Measurements from ENCODE around the gene SNAP23. TPM values are rescaled to one million over a fixed set of nuclear protein-coding genes. Genes with fewer than 3 reads are reported as not detected.
"Not testable (repeated sequence)": the region's sequence is repeated elsewhere in the genome, so short reads cannot be mapped to it uniquely, and the experiment has no call there.

Gene SNAP23
- total and polyA plus RNA-seq, 5 donors from 2014 or later = 54.0 to 86.5 (median 70.0) TPM

GRCh38 chr15:42549032-42549491 is 53.6 kb downstream of the SNAP23 start:
- DNase-seq (no peak), ATAC-seq (ENCODE audit: low read depth in 2 of 2) (peak; percentile 38 to 55)
- Mint-ChIP-seq H3K27me3 (peaks cover 4% of the 10 kb centered on the region), H3K36me3 (peaks cover 15% of the 10 kb centered on the region), H3K27ac (peak overlapping the region; percentile 98 to 100 (median 100)), H3K4me3 (peak overlapping the region; percentile 89 to 95 (median 92)), H3K9me3 (no peaks in the 10 kb centered on the region), H3K4me1 (peaks cover 31 to 81% (median 63%) of the 10 kb centered on the region in 4 donors)
- Histone ChIP-seq H3K4me1 (ENCODE audit: control insufficient read depth, insufficient read depth, low read length, poor library complexity, severe bottlenecking) (peaks cover 57% of the 10 kb centered on the region), H3K4me3 (ENCODE audit: low read depth, low read length) (peak overlapping the region; percentile 99), H3K9me3 (ENCODE audit: control insufficient read depth in 2 of 2, low read length in 2 of 2) (no peaks in the 10 kb centered on the region), H3K36me3 (ENCODE audit: control insufficient read depth, insufficient read depth, low read length) (peaks cover 8% of the 10 kb centered on the region), H3K27ac (ENCODE audit: insufficient read depth, low read length, poor library complexity, severe bottlenecking) (peak overlapping the region; percentile 82), H3K27me3 (ENCODE audit: control insufficient read depth, insufficient read depth, low read length) (no peaks in the 10 kb centered on the region)

GRCh38 chr15:42549741-42550392 is 54.4 kb downstream of the SNAP23 start:
- H3K36me3 Mint-ChIP-seq = peaks cover 13% of the 10 kb centered on the region
- no peaks in the 10 kb centered on the region for H3K9me3 Mint-ChIP-seq
- Histone ChIP-seq H3K9me3 (ENCODE audit: control insufficient read depth in 2 of 2, low read length in 2 of 2) (no peaks in the 10 kb centered on the region), H3K4me1 (ENCODE audit: control insufficient read depth, insufficient read depth, low read length, poor library complexity, severe bottlenecking) (peaks cover 50% of the 10 kb centered on the region), H3K4me3 (ENCODE audit: low read depth, low read length) (peak overlapping the region; percentile 64), H3K27ac (ENCODE audit: insufficient read depth, low read length, poor library complexity, severe bottlenecking) (no peak overlapping the region), H3K27me3 (ENCODE audit: control insufficient read depth, insufficient read depth, low read length) (no peaks in the 10 kb centered on the region), H3K36me3 (ENCODE audit: control insufficient read depth, insufficient read depth, low read length) (peaks cover 1% of the 10 kb centered on the region)
- ATAC-seq (ENCODE audit: low read depth in 2 of 2) (no peak), DNase-seq (no peak)
- H3K4me1 Mint-ChIP-seq = peaks cover 33 to 88% (median 66%) of the 10 kb centered on the region in 4 donors
- peak overlapping the region; percentile 74 to 98 (median 89) for H3K27ac Mint-ChIP-seq
- H3K4me3 Mint-ChIP-seq = peak overlapping the region; percentile 73 to 95 (median 84)
- H3K27me3 Mint-ChIP-seq = peaks cover 4% of the 10 kb centered on the region

- DNase-seq (no peak), ATAC-seq (ENCODE audit: low read depth in 2 of 2) (no peak)
- Mint-ChIP-seq H3K27ac (peak overlapping the region in 2 of 3 donors; percentile 44 to 67), H3K4me1 (peaks cover 21 to 67% (median 38%) of the 10 kb centered on the region in 4 donors), H3K4me3 (peak overlapping the region in 2 of 4 donors; percentile 46 to 80), H3K9me3 (no peaks in the 10 kb centered on the region), H3K27me3 (peaks cover 4% of the 10 kb centered on the region), H3K36me3 (peaks cover 3% of the 10 kb centered on the region)
- no peak overlapping the region for H3K27ac ChIP-seq (ENCODE audit: insufficient read depth, low read length, poor library complexity, severe bottlenecking)
- no peaks in the 10 kb centered on the region for H3K27me3 ChIP-seq (ENCODE audit: control insufficient read depth, insufficient read depth, low read length)
- peaks cover 20% of the 10 kb centered on the region for H3K4me1 ChIP-seq (ENCODE audit: control insufficient read depth, insufficient read depth, low read length, poor library complexity, severe bottlenecking)
- no peaks in the 10 kb centered on the region for H3K9me3 ChIP-seq (ENCODE audit: control insufficient read depth in 2 of 2, low read length in 2 of 2)
- peaks cover under 1% of the 10 kb centered on the region for H3K36me3 ChIP-seq (ENCODE audit: control insufficient read depth, insufficient read depth, low read length)
- no peak overlapping the region for H3K4me3 ChIP-seq (ENCODE audit: low read depth, low read length)
Observed at GRCh38 chr15:42553554-42553953, 58.1 kb downstream of the SNAP23 start.

DNA sequence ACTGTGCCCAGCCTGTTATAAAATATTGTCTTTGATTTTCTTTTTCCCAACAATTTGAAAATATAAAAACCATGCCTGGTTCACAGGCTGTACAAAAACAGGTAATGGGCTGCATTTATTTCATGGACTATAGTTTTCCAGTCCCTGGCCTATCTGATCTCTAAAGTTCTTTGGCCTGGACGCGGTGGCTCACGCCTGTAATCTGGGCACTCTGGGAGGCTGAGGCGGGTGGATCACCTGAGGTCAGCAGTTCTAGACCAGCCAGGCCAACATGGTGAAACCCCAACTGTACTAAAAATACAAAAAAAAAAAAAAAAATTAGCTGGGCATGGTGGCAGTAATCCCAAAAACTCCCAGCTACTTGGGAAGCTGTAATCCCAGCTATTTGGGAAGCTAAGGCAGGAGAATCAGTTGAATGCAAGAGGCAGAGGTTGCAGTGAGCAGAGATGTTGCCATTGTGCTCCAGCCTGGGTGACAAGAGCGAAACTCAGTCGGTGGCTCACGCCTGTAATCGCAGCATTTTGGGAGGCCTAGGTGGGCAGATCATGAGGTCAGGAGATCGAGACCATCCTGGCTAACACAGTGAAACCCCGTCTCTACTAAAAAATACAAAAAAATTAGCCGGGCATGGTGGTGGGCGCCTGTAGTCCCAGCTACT is 61.2 kb downstream of the SNAP23 start:
- Mint-ChIP-seq H3K27ac (peak overlapping the region in 1 of 3 donors; percentile 31), H3K4me1 (peaks cover 17 to 44% (median 24%) of the 10 kb centered on the region in 4 donors)
- peaks cover 30% of the 10 kb centered on the region for H3K36me3 ChIP-seq (ENCODE audit: control insufficient read depth, insufficient read depth, low read length)
- H3K4me3 Mint-ChIP-seq; H3K27ac ChIP-seq (ENCODE audit: insufficient read depth, low read length, poor library complexity, severe bottlenecking); H3K27me3 Mint-ChIP-seq; H3K9me3 ChIP-seq (ENCODE audit: control insufficient read depth in 2 of 2, low read length in 2 of 2); H3K4me3 ChIP-seq (ENCODE audit: low read depth, low read length); H3K4me1 ChIP-seq (ENCODE audit: control insufficient read depth, insufficient read depth, low read length, poor library complexity, severe bottlenecking); H3K36me3 Mint-ChIP-seq; ATAC-seq (ENCODE audit: low read depth in 2 of 2); H3K27me3 ChIP-seq (ENCODE audit: control insufficient read depth, insufficient read depth, low read length); DNase-seq; H3K9me3 Mint-ChIP-seq: not testable (repeated sequence)

DNA sequence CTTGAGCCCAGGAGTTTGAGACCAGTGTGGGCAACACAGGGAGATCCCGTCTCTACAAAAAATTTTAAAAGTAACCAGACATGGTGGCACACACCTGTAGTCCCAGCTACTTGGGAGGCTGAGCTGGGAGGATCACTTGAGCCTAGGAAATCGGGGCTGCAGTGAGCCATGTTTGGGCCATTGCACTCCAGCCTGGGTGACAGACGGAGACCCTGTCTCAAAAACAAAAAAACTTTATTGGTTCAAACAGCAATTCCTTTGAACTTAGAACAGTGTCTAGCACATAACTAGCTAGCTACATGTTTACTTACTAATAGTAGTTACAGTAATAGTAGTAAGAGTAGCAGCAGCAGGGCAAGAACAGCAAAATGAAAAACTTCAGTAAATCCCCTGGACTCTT is 63.3 kb downstream of the SNAP23 start:
- ATAC-seq (ENCODE audit: low read depth in 2 of 2) (no peak), DNase-seq (no peak)
- H3K9me3 Mint-ChIP-seq = no peaks in the 10 kb centered on the region
- Histone ChIP-seq H3K36me3 (ENCODE audit: control insufficient read depth, insufficient read depth, low read length) (peaks cover 43% of the 10 kb centered on the region), H3K4me3 (ENCODE audit: low read depth, low read length) (no peak overlapping the region), H3K9me3 (ENCODE audit: control insufficient read depth in 2 of 2, low read length in 2 of 2) (no peaks in the 10 kb centered on the region), H3K27me3 (ENCODE audit: control insufficient read depth, insufficient read depth, low read length) (no peaks in the 10 kb centered on the region), H3K27ac (ENCODE audit: insufficient read depth, low read length, poor library complexity, severe bottlenecking) (no peak overlapping the region), H3K4me1 (ENCODE audit: control insufficient read depth, insufficient read depth, low read length, poor library complexity, severe bottlenecking) (no peaks in the 10 kb centered on the region)
- H3K4me3 Mint-ChIP-seq = no peak overlapping the region
- H3K27ac Mint-ChIP-seq = no peak overlapping the region
- H3K36me3 Mint-ChIP-seq = peaks cover 7% of the 10 kb centered on the region
- no peaks in the 10 kb centered on the region for H3K27me3 Mint-ChIP-seq
- H3K4me1 Mint-ChIP-seq = peaks cover 7 to 24% (median 12%) of the 10 kb centered on the region in 4 donors

GRCh38 chr15:42575188-42576039 is 80.0 kb downstream of the SNAP23 start, which contains the start of gene STARD9:
TSS of gene STARD9 (plus strand) at chr15:42575606. CDS start at chr15:42575716, 110 bp downstream.
- Histone ChIP-seq H3K27ac (ENCODE audit: insufficient read depth, low read length, poor library complexity, severe bottlenecking) (peak within 1 kb of the TSS; percentile 55), H3K36me3 (ENCODE audit: control insufficient read depth, insufficient read depth, low read length) (no peaks in the 10 kb centered on the region), H3K4me1 (ENCODE audit: control insufficient read depth, insufficient read depth, low read length, poor library complexity, severe bottlenecking) (peaks cover 14% of the 10 kb centered on the region), H3K9me3 (ENCODE audit: control insufficient read depth in 2 of 2, low read length in 2 of 2) (no peaks in the 10 kb centered on the region), H3K4me3 (ENCODE audit: low read depth, low read length) (peak within 1 kb of the TSS; percentile 72), H3K27me3 (ENCODE audit: control insufficient read depth, insufficient read depth, low read length) (no peaks in the 10 kb centered on the region)
- DNase-seq (peak; percentile 89 to 97 (median 93)), ATAC-seq (ENCODE audit: low read depth in 2 of 2) (peak; percentile 93 to 94)
- Mint-ChIP-seq H3K27me3 (peaks cover 21% of the 10 kb centered on the region), H3K9me3 (no peaks in the 10 kb centered on the region), H3K36me3 (no peaks in the 10 kb centered on the region), H3K27ac (peak within 1 kb of the TSS; percentile 45 to 92 (median 65)), H3K4me3 (peak within 1 kb of the TSS; percentile 84 to 96 (median 92)), H3K4me1 (peaks cover 9 to 37% (median 15%) of the 10 kb centered on the region in 4 donors)

DNA sequence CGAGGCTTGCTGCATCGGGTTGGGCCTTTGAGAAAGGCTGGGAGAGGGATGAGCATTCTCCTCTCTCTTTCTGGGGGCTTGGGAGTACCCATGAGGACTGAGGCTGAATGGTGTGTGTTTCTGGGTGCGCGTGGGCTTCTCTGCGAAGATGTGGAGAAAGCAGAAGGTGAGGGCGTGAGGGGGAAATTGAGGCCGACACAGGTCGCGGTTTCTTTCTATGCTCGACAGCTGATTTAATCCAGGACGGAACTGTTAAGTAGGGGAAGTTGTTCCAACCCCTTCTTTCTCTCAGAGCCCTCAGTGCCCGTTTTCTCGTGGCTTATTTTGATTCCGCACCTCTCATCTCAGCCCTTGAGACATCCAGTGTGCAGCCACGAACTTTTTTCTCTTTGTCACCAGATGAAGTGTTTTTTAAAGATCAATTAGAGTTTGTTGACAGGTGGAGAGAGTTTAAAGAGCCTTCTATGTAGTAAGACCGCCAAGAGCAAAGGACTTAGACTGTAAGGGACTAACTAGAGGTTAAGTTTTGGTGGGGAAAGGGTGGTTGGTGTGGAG is 80.7 kb downstream of the SNAP23 start:
- no peaks in the 10 kb centered on the region for H3K36me3 ChIP-seq (ENCODE audit: control insufficient read depth, insufficient read depth, low read length)
- Mint-ChIP-seq H3K27me3 (peaks cover 21% of the 10 kb centered on the region), H3K36me3 (no peaks in the 10 kb centered on the region), H3K4me3 (peak overlapping the region; percentile 84 to 96 (median 92)), H3K9me3 (no peaks in the 10 kb centered on the region), H3K27ac (peak overlapping the region in 2 of 3 donors; percentile 65 to 92), H3K4me1 (peaks cover 13 to 44% (median 21%) of the 10 kb centered on the region in 4 donors)
- ATAC-seq (ENCODE audit: low read depth in 2 of 2) = no peak
- no peak for DNase-seq
- H3K27ac ChIP-seq (ENCODE audit: insufficient read depth, low read length, poor library complexity, severe bottlenecking) = no peak overlapping the region
- peak overlapping the region; percentile 72 for H3K4me3 ChIP-seq (ENCODE audit: low read depth, low read length)
- H3K27me3 ChIP-seq (ENCODE audit: control insufficient read depth, insufficient read depth, low read length) = no peaks in the 10 kb centered on the region
- H3K9me3 ChIP-seq (ENCODE audit: control insufficient read depth in 2 of 2, low read length in 2 of 2) = no peaks in the 10 kb centered on the region
- peaks cover 14% of the 10 kb centered on the region for H3K4me1 ChIP-seq (ENCODE audit: control insufficient read depth, insufficient read depth, low read length, poor library complexity, severe bottlenecking)
